Common myeloid progenitor, CD34-positive (primary cell): ENCODE data around the gene PKN2.
"Not testable (repeated sequence)": the region's sequence is repeated elsewhere in the genome, so short reads cannot be mapped to it uniquely, and the experiment has no call there.

Experiments used
- CTCF ChIA-PET: fragments of 350-600 bp; sonication (Branson Sonifier 250); formaldehyde crosslinking; loops from one replicate; lab custom pipeline; 2021; ENCODE audit warnings: antibody characterized with exemption; lab: Charles Lee
- POLR2A ChIA-PET: fragments of 350-600 bp; sonication (Branson Sonifier 250); formaldehyde crosslinking; loops from one replicate; lab custom pipeline; 2021; ENCODE audit warnings: antibody characterized with exemption; lab: Charles Lee
- DNase-seq, 3 donors: peaks; one replicate each; pipeline versions ENCODE4 v3.0.0 to v3.0.0-alpha.2; 2013
- H3K27ac ChIP-seq, 2 experiments: 1 replicate in 1 of 2; 2 replicates in 1 of 2; pipeline ENCODE4 v1.7.0; 2013; ENCODE audit warnings: inconsistent platforms in 2 of 2, low read length in 2 of 2, mild to moderate bottlenecking in 2 of 2, low read depth in 1 of 2, moderate library complexity in 1 of 2; ENCODE audit not compliant: severe bottlenecking in 2 of 2, insufficient read depth in 1 of 2, poor library complexity in 1 of 2
- H3K27me3 ChIP-seq, 5 experiments: replicated peaks in 2 of 5; 1 replicate in 3 of 5; 2 replicates in 2 of 5; pipeline versions ENCODE4 v1.6.1 to v1.7.0; 2013; ENCODE audit warnings: low read length in 4 of 5, mild to moderate bottlenecking in 2 of 5, moderate library complexity in 2 of 5, inconsistent platforms in 1 of 5; ENCODE audit not compliant: insufficient read depth in 5 of 5, control insufficient read depth in 4 of 5
- H3K36me3 ChIP-seq, 4 experiments: 1 replicate in 2 of 4; 2 replicates in 2 of 4; pipeline versions ENCODE4 v1.6.1 to v1.7.0; 2013; ENCODE audit warnings: low read length in 3 of 4, control low read depth in 1 of 4, mild to moderate bottlenecking in 1 of 4; ENCODE audit not compliant: control insufficient read depth in 4 of 4, insufficient read depth in 4 of 4
- H3K4me1 ChIP-seq, 4 experiments: 1 replicate in 3 of 4; 2 replicates in 1 of 4; pipeline versions ENCODE4 v1.6.1 to v1.7.1; 2013; ENCODE audit warnings: low read length in 3 of 4, mild to moderate bottlenecking in 3 of 4, control low read depth in 1 of 4, inconsistent platforms in 1 of 4, moderate library complexity in 1 of 4; ENCODE audit not compliant: control insufficient read depth in 4 of 4, insufficient read depth in 4 of 4; ENCODE audit errors: control extremely low read depth in 1 of 4
- H3K4me3 ChIP-seq, 7 experiments: 1 replicate in 4 of 7; 2 replicates in 3 of 7; pipeline versions ENCODE4 v1.5.1 to v1.7.0; 2013; ENCODE audit warnings: mild to moderate bottlenecking in 7 of 7, low read length in 6 of 7, moderate library complexity in 6 of 7, inconsistent platforms in 2 of 7, low read depth in 2 of 7, control low read depth in 1 of 7; ENCODE audit not compliant: insufficient read depth in 4 of 7, control insufficient read depth in 1 of 7; ENCODE audit errors: extremely low read depth in 1 of 7
- H3K9me3 ChIP-seq, 5 experiments: 1 replicate in 4 of 5; 2 replicates in 1 of 5; pipeline versions ENCODE4 v1.6.1 to v1.7.1; 2013; ENCODE audit warnings: low read length in 4 of 5, mild to moderate bottlenecking in 2 of 5, inconsistent platforms in 1 of 5, low read depth in 1 of 5, moderate library complexity in 1 of 5; ENCODE audit not compliant: control insufficient read depth in 4 of 5, insufficient read depth in 2 of 5; ENCODE audit errors: control extremely low read depth in 1 of 5
- WGBS: methylation state at CpG from one replicate; pipeline ENCODE4 v1.1.5; 2013; ENCODE audit not compliant: insufficient coverage; 5-methylcytosine and 5-hydroxymethylcytosine counted together

Gene PKN2

DNA sequence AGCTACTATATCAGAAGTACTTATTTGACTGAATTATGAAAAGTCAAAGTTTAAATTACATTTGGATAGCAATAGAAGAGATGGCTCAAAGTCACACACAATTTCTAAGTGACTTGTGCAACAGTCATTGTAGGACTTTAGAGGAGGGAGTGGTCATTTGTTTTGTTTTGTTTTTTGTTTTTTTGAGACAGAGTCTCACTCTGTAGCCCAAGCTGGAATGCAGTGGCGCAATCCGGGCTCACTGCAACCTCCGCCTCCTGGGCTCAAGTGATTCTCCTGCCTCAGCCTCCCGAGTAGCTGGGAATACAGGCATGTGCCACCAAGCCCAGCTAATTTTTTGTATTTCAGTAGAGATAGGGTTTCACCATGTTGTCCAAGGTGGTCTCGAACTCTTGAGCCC lies 17.7 kb downstream of the PKN2 start:
- Histone ChIP-seq H3K4me3 (peak overlapping the region in 3 of 7 experiments; percentile 16 to 52 (median 39)), H3K27ac (peak overlapping the region in 1 of 2 experiments; percentile 66), H3K4me1 (peaks cover 6 to 28% (median 20%) of the 10 kb centered on the region in 4 experiments)
- H3K9me3 ChIP-seq, H3K36me3 ChIP-seq, H3K27me3 ChIP-seq: not testable (repeated sequence)
- POLR2A ChIA-PET = interaction anchor here (1.7 kb wide), 1 partner anchor 17 kb away, joined by 7 read pairs; the partner anchor contains the start of gene PKN2
- WGBS = 100% methylated on average over 5 of the region's 5 CpGs
- DNase-seq = peak in 1 of 3 donors; percentile 10
- CTCF ChIA-PET = interaction anchor here (0.7 to 0.9 kb wide), 2 partner anchors 19 to 34 kb away, joined by 3 read pairs; no protein-coding TSS in a partner anchor

DNA sequence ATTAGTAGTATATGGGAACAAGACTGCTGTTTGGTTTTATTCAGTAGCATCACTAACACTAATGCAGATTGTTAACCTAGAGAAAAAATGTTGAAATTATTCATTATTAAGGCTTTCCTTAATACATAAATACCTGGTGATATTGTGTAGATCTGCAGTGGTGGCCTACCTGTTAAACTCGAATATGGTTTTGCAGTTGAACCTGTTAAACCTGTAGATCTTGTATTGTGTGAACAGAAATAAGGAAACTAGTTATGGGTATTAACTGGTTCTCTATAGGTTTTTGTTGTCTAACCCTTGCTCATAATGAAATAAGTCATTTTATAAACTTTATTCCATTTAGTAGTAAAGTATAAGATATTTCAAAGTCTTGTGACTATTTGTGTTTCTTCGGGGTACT lies 23.9 kb downstream of the PKN2 start:
- Histone ChIP-seq H3K4me1 (no peaks in the 10 kb centered on the region), H3K4me3 (no peak overlapping the region), H3K9me3 (peaks cover 0 to 3% (median 0%) of the 10 kb centered on the region in 5 experiments), H3K27ac (no peak overlapping the region), H3K36me3 (peaks cover 2 to 21% (median 12%) of the 10 kb centered on the region in 4 experiments), H3K27me3 (no peaks in the 10 kb centered on the region)
- ChIA-PET CTCF (no interaction called here), POLR2A (no interaction called here)
- WGBS = no CpG with 5 or more reads among the region's 2 CpGs
- DNase-seq = no peak

DNA sequence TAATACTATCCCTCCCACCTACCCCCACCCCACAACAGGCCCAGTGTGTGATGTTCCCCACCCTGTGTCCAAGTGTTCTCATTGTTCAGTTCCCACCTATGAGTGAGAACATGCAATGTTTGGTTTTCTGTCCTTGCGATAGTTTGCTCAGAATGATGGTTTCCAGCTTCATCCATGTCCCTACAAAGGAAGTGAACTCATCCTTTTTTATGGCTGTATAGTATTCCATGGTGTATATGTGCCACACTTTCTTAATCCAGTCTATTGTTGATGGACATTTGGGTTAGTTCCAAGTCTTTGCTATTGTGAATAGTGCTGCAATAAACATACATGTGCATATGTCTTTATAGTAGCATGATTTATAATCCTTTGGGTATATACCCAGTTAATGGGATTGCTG lies 28.8 kb downstream of the PKN2 start:
- H3K9me3 ChIP-seq, DNase-seq, H3K27ac ChIP-seq, H3K4me3 ChIP-seq, H3K27me3 ChIP-seq, POLR2A ChIA-PET, CTCF ChIA-PET, H3K4me1 ChIP-seq: not testable (repeated sequence)
- WGBS = no CpG with 5 or more reads among the region's 1 CpG
- H3K36me3 ChIP-seq = peaks cover 0 to 16% (median 11%) of the 10 kb centered on the region in 4 experiments

DNA sequence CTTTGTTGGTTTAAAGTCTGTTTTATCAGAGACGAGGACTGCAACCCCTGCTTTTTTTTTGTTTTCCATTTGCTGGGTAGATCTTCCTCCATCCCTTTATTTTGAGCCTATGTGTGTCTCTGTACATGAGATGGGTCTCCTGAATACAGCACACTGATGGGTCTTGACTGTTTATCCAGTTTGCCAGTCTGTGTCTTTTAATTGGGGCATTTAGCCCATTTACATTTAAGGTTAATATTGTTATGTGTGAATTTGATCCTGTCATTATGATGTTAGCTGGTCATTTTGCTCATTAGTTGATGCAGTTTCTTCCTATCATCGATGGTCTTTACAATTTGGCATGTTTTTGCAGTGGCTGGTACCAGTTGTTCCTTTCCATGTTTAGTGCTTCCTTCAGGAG lies 32.5 kb downstream of the PKN2 start:
- POLR2A ChIA-PET, DNase-seq, H3K4me3 ChIP-seq, CTCF ChIA-PET, H3K4me1 ChIP-seq, H3K27me3 ChIP-seq, H3K9me3 ChIP-seq, H3K27ac ChIP-seq, H3K36me3 ChIP-seq: not testable (repeated sequence)
- no CpG with 5 or more reads among the region's 2 CpGs for WGBS

DNA sequence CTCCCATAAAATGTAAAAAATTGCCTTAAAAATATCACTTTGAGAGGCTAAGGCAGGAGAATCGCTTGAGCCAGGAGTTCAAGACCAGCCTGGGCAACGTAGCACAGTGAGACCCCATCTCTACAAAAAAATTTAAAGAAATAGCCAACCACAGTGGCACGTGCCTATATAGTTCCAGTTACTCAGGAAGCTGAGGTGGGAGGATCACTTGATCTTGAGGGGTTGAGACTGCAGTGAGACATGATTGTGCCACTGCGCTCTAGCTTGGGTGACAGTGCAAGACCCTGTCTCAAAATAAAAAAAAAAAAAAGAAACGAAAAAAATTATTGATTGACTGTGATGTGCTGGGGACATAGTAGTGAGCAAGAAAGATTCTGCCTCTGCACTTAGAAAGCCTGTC lies 38.4 kb downstream of the PKN2 start:
- DNase-seq = peak in 1 of 3 donors; percentile 61
- 90% methylated on average over 3 of the region's 5 CpGs for WGBS
- Histone ChIP-seq H3K27ac (no peak overlapping the region), H3K4me1 (peaks cover 0 to 6% (median 3%) of the 10 kb centered on the region in 4 experiments), H3K9me3 (peaks cover 0 to 2% (median 0%) of the 10 kb centered on the region in 5 experiments), H3K36me3 (peaks cover 0 to 13% (median 6%) of the 10 kb centered on the region in 4 experiments), H3K27me3 (no peaks in the 10 kb centered on the region), H3K4me3 (no peak overlapping the region)
- CTCF ChIA-PET = no interaction called here
- POLR2A ChIA-PET = no interaction called here

DNA sequence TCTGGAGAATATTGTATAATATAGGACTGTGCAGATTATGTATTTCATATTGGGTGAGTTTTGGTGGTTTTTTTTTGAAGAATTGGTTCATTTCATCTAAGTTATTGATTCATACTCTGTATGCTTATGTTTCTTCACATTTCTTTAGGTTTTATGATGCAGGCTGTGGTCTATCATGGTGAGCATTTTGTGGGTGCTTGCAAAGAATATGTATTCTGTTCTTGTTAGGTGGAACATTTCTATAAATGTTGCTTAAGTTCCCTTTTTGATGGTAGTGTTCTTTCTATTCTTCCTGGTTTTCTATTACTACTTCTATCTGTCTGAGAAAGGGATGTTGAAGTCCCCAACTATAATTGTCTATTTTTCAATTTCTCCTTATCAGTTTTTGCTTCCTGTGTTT lies 42.6 kb downstream of the PKN2 start:
- peak overlapping the region in 1 of 2 experiments; percentile 3 for H3K27ac ChIP-seq

DNA sequence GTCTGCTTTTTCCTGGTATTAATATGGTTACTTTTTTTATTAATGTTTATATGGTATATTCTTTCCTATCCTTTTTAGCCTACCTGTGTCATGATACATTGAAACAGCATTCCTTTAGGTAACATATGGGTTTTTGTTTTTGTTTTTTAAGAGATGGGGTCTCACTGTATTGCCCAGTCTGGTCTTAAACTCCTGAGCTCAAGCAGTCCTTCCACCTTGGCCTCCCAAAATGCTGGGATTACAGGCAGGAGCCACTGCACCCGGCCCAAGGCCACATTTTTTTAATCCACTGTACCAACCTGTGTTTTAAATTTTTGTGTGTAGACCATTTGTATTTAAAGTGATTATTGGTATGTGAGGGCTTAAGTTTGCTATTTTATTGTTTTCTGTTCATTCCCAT lies 43.1 kb downstream of the PKN2 start:
- ChIA-PET POLR2A (no interaction called here), CTCF (no interaction called here)
- no peak for DNase-seq
- Histone ChIP-seq H3K27me3 (no peaks in the 10 kb centered on the region), H3K4me3 (no peak overlapping the region), H3K27ac (no peak overlapping the region), H3K9me3 (no peaks in the 10 kb centered on the region), H3K4me1 (peaks cover 5 to 12% (median 11%) of the 10 kb centered on the region in 4 experiments), H3K36me3 (peaks cover 0 to 7% (median 4%) of the 10 kb centered on the region in 4 experiments)
- no CpG with 5 or more reads among the region's 1 CpG for WGBS

More for the DNA sequence above, 42.6 kb downstream of the PKN2 start:
- H3K27me3 ChIP-seq = no peaks in the 10 kb centered on the region
- H3K9me3 ChIP-seq = no peaks in the 10 kb centered on the region
- H3K36me3 ChIP-seq = peaks cover 3 to 7% (median 5%) of the 10 kb centered on the region in 4 experiments
- H3K4me1 ChIP-seq = peaks cover 5 to 12% (median 10%) of the 10 kb centered on the region in 4 experiments
- peak in 1 of 3 donors; percentile 21 for DNase-seq
- POLR2A ChIA-PET = no interaction called here
- CTCF ChIA-PET = no interaction called here
- no peak overlapping the region for H3K4me3 ChIP-seq
